Skeletal muscle satellite cell (primary cell): ENCODE measurements around the gene HIF1A.
"Not testable (repeated sequence)": the region's sequence is repeated elsewhere in the genome, so short reads cannot be mapped to it uniquely, and the experiment has no call there.

Experiments used
- H3K27me3 ChIP-seq: 2 replicates; pipeline ENCODE4 v1.7.0; 2013; ENCODE audit warnings: low read length; ENCODE audit not compliant: control insufficient read depth, insufficient read depth
- H3K36me3 ChIP-seq: 2 replicates; pipeline ENCODE4 v1.7.0; 2013; ENCODE audit warnings: mild to moderate bottlenecking, control low read depth, low read length; ENCODE audit not compliant: insufficient read depth
- H3K4me1 ChIP-seq: 2 replicates; pipeline ENCODE4 v1.7.0; 2013; ENCODE audit warnings: low read length; ENCODE audit not compliant: control insufficient read depth, insufficient read depth
- H3K4me2 ChIP-seq: 2 replicates; pipeline ENCODE4 v1.7.0; 2013; ENCODE audit warnings: mild to moderate bottlenecking, low read length
- H3K4me3 ChIP-seq: 2 replicates; pipeline ENCODE4 v1.7.0; 2013; ENCODE audit warnings: low read length
- H3K9ac ChIP-seq: 2 replicates; pipeline ENCODE4 v1.7.0; 2013; ENCODE audit warnings: mild to moderate bottlenecking, low read depth, low read length, moderate library complexity
- H3K9me3 ChIP-seq: replicated peaks from 2 replicates; pipeline ENCODE4 v1.7.0; 2013; ENCODE audit warnings: mild to moderate bottlenecking, control low read depth, low read length

Gene HIF1A

DNA sequence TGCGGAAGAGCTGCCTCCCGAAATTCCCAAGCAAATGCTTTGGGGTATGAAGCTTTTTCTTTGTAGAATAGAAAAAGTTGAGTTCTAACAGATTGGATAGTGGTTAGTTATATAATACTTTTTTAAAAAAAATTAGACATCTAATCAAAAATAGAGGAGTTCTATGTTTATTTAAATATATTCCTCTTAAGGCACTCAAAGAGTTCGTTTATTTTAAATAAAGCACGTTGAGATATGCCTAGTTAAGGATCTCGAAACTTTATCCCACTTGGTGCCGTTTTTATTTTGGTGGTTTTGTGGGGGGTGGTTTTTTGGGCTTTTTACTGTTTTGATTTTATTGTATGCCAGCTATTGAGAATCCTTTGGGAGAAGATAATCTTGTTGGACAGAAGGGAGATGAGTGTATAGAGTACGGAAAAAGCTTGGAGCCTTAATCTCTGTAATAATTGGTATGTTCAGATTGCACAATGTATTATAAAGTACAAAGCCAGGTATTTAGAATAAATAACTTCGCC, 56.2 kb downstream of the HIF1A start:
- Histone ChIP-seq H3K9me3 (no peaks in the 10 kb centered on the region), H3K27me3 (no peaks in the 10 kb centered on the region), H3K4me3 (peak overlapping the region; percentile 69), H3K4me2 (peak overlapping the region; percentile 73), H3K4me1 (peaks cover 83% of the 10 kb centered on the region), H3K9ac (peak overlapping the region; percentile 83), H3K36me3 (peaks cover 64% of the 10 kb centered on the region)

DNA sequence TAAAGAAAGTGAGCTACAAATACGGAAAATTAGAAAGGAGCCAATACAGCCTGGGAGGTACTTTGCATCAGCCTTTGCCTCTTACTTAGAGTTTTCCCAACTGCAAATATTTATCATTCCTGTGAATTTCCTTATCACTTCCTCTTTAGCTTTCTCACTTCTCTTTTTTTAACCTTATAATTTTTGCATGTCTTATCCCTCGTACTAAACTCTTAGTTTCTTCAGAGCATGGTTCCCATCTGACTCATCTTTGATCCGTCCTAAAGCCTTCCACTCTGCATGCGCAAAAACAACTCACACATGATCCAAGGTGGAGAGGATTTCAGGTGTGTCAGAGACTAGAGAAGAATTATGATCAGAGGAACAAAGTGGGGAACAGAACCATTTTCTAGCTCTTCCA, 57.3 kb downstream of the HIF1A start:
- H3K9me3 ChIP-seq = no peaks in the 10 kb centered on the region
- H3K4me3 ChIP-seq = no peak overlapping the region
- H3K27me3 ChIP-seq = no peaks in the 10 kb centered on the region
- peaks cover 53% of the 10 kb centered on the region for H3K36me3 ChIP-seq
- peak overlapping the region; percentile 83 for H3K9ac ChIP-seq
- peaks cover 72% of the 10 kb centered on the region for H3K4me1 ChIP-seq
- no peak overlapping the region for H3K4me2 ChIP-seq

DNA sequence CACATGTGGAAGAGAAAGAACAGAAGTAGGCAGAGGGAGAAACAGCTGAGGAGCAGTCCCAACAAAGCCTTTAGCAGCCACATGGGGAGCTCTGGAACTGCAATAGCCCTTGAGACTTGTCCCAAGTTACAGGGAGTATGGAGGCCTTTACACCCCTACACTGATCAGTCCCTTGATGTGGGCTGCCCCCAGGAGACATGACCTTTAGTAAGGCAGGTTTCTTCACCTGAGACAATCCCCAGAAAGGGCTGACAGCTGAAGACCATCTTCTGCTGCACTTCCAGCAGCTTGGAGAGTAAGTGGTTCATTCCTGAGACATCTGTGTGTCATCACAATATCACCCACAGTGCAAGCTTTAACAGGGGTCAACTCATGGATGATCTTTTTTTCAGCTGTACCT, 58.3 kb downstream of the HIF1A start:
- Histone ChIP-seq H3K9ac (peak overlapping the region; percentile 61), H3K36me3 (peaks cover 43% of the 10 kb centered on the region), H3K9me3 (no peaks in the 10 kb centered on the region), H3K4me3 (no peak overlapping the region), H3K4me2 (no peak overlapping the region), H3K4me1 (peaks cover 62% of the 10 kb centered on the region), H3K27me3 (no peaks in the 10 kb centered on the region)

DNA sequence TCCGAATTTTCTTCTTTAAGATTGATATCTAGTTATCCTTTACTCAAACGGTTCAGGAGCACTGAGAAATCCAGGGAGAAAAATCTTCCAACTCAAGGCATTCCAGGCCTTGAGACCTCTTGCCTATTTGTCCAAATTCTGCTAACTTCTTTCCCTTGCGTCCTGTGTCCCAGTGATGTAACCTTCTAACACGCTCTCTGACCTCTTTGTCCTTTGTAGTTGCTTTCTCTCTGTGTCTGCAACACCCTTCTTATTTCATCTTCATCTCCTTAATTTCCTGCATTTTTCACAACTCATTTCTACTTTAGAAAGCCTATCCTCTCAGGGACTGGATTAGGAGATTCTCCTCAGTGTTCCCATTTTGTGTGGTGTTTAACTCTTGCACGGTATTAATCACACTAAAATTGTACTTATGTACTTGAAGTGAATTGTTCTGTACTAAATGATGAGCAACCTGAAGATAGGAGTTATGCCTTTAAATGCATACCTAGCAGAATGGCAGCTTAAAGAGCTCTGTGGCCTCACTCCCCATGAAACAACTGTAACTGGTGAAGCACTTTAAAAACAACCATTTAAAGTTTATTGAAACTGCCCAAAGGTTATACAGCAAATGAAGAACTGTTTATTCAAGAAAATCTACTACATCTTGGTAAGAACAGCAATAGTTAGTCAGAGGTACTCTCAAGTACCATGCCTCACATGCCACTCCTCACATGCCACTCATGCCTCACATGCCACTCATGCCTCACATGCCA, 59.5 kb downstream of the HIF1A start:
- Histone ChIP-seq H3K4me2 (peak overlapping the region; percentile 11), H3K27me3 (no peaks in the 10 kb centered on the region), H3K9ac (peak overlapping the region; percentile 61), H3K4me3 (no peak overlapping the region), H3K36me3 (peaks cover 32% of the 10 kb centered on the region), H3K9me3 (no peaks in the 10 kb centered on the region), H3K4me1 (peaks cover 53% of the 10 kb centered on the region)

DNA sequence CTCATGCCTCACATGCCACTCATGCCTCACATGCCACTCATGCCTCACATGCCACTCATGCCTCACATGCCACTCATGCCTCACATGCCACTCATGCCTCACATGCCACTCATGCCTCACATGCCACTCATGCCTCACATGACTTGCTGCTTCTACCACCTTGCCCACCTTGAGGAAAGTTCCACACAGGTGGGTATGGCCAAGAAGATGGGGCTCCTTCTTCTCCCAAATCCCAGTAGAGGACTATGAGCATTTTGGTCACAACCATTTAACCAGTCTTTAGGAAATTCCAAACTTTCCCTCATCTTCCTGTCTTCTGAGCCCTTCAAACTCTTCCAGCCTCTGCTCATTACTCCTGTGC, 60.0 kb downstream of the HIF1A start:
- H3K4me3 ChIP-seq, H3K9ac ChIP-seq, H3K27me3 ChIP-seq, H3K9me3 ChIP-seq, H3K4me2 ChIP-seq: not testable (repeated sequence)
- peaks cover 50% of the 10 kb centered on the region for H3K4me1 ChIP-seq
- peaks cover 26% of the 10 kb centered on the region for H3K36me3 ChIP-seq

DNA sequence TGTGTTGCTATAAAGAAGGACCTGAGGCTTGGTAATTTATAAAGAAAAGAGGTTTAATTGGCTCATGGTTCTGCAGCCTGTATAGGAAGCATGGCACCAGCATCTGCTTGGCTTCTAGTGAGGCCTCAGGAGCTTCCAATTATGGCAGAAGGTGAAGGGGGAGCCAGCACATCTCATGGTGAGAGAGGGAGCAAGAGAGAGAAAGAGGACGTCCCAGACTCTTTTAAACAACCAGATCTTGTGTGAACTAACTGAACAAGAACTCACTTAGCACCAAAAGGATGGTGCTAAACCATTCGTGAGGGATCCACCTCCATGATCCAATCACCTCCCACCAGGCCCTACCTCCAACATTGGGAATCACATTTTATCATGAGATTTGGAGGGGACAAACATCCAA, 60.8 kb downstream of the HIF1A start:
- Histone ChIP-seq H3K4me3 (no peak overlapping the region), H3K9me3 (no peaks in the 10 kb centered on the region), H3K27me3 (no peaks in the 10 kb centered on the region), H3K4me2 (no peak overlapping the region), H3K9ac (no peak overlapping the region), H3K4me1 (peaks cover 43% of the 10 kb centered on the region), H3K36me3 (peaks cover 21% of the 10 kb centered on the region)

DNA sequence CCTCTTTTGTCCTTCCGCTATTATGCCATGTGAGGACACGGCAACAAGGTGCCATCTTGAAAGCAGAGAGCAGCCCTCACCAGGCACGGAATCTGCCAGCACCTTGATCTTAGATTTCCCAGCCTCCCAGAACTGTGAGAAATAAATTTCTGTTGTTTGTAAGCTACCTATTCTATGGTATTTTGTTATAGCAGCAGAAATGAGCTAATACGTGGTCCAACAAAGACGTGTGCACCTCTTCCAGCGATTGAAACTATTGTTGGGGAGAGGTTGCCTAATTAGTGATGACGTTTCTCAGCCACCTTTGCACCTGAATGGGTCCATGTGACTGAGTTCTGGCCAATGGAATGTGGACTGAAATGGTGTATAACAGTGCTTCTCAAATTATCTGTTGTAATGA, 64.6 kb downstream of the HIF1A start:
- H3K4me3 ChIP-seq = no peak overlapping the region
- no peaks in the 10 kb centered on the region for H3K9me3 ChIP-seq
- H3K36me3 ChIP-seq = no peaks in the 10 kb centered on the region
- H3K4me1 ChIP-seq = peaks cover 13% of the 10 kb centered on the region
- no peaks in the 10 kb centered on the region for H3K27me3 ChIP-seq
- H3K9ac ChIP-seq = no peak overlapping the region
- no peak overlapping the region for H3K4me2 ChIP-seq

DNA sequence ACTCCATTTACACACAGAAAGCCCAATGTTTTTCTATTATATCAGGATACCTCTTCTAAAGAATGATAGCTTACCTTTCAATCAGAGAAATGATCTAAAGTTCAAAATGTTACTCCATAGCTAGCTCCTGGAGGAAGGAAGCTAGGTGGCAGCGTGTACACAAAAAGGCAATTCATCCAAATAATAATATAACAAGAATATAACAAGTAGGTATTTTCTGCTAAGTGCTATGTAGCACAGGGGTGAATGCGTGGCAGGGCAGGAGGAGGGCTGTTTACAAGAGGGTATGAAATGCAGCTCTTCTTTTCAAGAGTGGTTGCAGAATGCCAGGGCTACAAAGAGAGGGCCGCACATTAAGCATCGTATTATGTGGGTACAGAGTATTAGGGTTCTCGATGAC, 66.2 kb downstream of the HIF1A start:
- H3K27me3 ChIP-seq = no peaks in the 10 kb centered on the region
- peaks cover 18% of the 10 kb centered on the region for H3K4me1 ChIP-seq
- peaks cover 5% of the 10 kb centered on the region for H3K36me3 ChIP-seq
- no peaks in the 10 kb centered on the region for H3K9me3 ChIP-seq
- H3K9ac ChIP-seq = peak overlapping the region; percentile 94
- peak overlapping the region; percentile 84 for H3K4me2 ChIP-seq
- H3K4me3 ChIP-seq = peak overlapping the region; percentile 94

DNA sequence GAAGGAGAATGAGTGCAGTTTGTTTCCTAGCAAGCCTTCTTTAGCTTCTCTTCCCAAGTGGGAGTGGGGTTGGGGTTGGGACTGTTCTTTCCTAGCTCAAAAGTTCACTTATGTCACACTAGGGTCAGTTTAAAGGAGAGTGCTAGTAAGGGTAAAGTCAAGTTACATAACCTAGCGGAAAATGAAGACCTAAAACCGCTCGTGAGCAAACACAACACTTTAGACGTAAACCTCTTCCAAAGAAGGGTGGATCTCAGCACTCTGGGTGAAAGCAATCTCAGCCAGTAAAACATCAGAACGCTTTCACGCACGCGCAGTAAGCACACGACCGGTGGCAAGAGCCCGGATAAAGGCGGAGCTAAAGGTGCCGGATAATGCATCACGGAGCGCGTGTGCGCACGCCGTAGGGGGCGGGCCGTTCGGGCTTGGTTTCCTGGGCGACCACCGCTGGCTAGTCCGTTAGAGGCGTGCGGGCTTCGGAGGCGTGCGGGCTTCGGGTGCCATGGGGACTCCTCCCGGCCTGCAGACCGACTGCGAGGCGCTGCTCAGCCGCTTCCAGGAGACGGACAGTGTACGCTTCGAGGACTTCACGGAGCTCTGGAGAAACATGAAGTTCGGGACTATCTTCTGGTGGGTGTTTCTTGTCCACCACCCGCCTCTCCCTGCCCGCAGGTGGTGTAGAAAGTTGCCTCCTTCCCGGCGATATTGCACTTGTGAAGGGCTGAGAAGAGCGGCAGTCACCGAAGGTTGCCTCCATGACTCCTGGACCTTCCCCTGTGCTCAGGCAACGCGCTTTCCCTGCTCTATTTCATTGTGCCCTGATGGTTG, 66.9 kb downstream of the HIF1A start, which contains the start of gene SNAPC1:
SNAPC1 (plus strand) TSS at position 462 of the 828 bp plus-strand sequence; CDS start at position 503, 41 bp downstream.
- Histone ChIP-seq H3K4me2 (peak within 1 kb of the TSS; percentile 93), H3K9me3 (no peaks in the 10 kb centered on the region), H3K4me1 (peaks cover 20% of the 10 kb centered on the region), H3K4me3 (peak within 1 kb of the TSS; percentile 94), H3K9ac (peak within 1 kb of the TSS; percentile 94), H3K27me3 (no peaks in the 10 kb centered on the region), H3K36me3 (peaks cover 7% of the 10 kb centered on the region)

DNA sequence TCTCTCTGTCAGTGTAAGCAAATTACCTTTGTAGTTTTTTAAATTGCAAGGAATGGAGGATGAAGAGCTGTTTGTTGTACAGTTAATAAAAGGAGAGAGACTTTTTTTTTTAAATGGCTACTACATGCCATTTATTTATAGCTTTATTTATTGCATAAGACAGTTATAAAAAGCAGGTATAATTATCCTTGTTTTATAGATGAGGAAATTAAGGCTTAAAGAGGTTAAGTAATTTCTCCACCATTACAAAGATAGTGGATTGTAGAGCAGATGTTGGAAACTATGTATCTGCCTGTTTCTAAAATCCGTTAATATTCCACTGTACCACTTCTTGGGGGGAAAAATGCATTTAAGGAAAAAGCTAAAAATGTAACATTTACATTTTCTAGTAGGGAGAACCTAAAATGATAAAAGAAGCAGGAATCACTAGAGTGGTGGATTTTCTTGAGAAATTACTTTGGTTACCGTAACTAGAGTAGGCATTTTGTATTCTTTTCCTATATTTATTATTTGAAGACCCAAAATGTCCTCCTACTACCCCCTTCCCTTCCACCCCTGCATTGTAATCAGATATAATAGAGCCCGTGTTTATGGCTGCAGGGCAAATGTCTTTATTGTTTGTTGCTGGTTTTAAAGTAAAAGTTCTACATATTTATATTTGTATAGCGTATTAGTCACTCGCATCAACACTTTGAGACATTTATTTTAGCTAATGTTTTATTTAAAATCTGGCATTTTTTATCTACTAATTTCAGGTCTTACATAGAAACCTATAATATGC, 69.2 kb downstream of the HIF1A start:
- peaks cover 20% of the 10 kb centered on the region for H3K4me1 ChIP-seq
- peak overlapping the region; percentile 93 for H3K4me2 ChIP-seq
- H3K9ac ChIP-seq = peak overlapping the region; percentile 94
- no peaks in the 10 kb centered on the region for H3K9me3 ChIP-seq
- no peaks in the 10 kb centered on the region for H3K27me3 ChIP-seq
- peak overlapping the region; percentile 94 for H3K4me3 ChIP-seq
- peaks cover 23% of the 10 kb centered on the region for H3K36me3 ChIP-seq
